Gastroesophageal sphincter (tissue), 3 donors: Measurements from ENCODE around the gene CDC42BPA.

Experiments used
- EP300 ChIP-seq: sonication (generic); formaldehyde crosslinking; IDR thresholded peaks from one replicate; pipeline ENCODE4 v1.6.1; 2017; ENCODE audit warnings: antibody characterized with exemption, mild to moderate bottlenecking
- POLR2A ChIP-seq, 2 donors: fragments of 450-650 bp; IDR thresholded peaks; one replicate each; pipeline ENCODE4 v1.6.1; 2017; ENCODE audit warnings: antibody characterized with exemption in 2 of 2, mild to moderate bottlenecking in 2 of 2, moderate library complexity in 1 of 2
- POLR2AphosphoS5 ChIP-seq: sonication (generic); formaldehyde crosslinking; IDR thresholded peaks from one replicate; pipeline ENCODE4 v1.6.1; 2017; ENCODE audit warnings: antibody characterized with exemption
- TF ChIP-seq, protein P1 (sequence below), 4 experiments: fragments of 200-600 bp in 2 of 4; fragments of 450-650 bp in 2 of 4; sonication (generic) in 1 of 4; IDR thresholded peaks; one replicate each; pipeline ENCODE4 v1.5.1; 2017 to 2019; ENCODE audit warnings: antibody characterized with exemption in 4 of 4, mild to moderate bottlenecking in 2 of 4, moderate library complexity in 2 of 4

DNA sequence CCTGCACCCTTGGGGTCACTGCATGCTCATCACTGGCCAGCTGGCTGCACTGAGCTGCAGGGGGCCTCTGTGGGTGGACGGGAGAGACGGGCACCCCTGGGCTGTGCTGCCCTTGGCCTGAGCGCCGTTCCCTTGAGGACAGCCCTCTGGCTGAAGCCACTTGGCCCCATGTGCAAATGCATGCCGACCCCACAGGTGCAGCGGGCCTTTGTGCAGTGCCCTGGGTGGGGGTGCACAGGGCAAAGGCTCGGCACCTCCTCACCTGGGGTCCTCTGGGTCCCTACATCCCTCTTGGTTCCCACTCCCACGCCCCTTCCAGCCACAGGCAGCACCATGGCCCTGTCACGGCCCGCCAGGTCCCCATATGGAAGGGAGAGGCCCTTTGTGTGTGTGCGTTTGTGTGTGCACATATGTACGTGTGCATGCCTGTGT lies 336.9 kb downstream of the CDC42BPA start:
- TF ChIP-seq, protein P1, sequence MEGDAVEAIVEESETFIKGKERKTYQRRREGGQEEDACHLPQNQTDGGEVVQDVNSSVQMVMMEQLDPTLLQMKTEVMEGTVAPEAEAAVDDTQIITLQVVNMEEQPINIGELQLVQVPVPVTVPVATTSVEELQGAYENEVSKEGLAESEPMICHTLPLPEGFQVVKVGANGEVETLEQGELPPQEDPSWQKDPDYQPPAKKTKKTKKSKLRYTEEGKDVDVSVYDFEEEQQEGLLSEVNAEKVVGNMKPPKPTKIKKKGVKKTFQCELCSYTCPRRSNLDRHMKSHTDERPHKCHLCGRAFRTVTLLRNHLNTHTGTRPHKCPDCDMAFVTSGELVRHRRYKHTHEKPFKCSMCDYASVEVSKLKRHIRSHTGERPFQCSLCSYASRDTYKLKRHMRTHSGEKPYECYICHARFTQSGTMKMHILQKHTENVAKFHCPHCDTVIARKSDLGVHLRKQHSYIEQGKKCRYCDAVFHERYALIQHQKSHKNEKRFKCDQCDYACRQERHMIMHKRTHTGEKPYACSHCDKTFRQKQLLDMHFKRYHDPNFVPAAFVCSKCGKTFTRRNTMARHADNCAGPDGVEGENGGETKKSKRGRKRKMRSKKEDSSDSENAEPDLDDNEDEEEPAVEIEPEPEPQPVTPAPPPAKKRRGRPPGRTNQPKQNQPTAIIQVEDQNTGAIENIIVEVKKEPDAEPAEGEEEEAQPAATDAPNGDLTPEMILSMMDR (IDR thresholded peaks at IDR 0.05) = no peak
- TF ChIP-seq POLR2A (IDR thresholded peaks at IDR 0.05) (no peak), EP300 (no peak), POLR2AphosphoS5 (no peak)
